B cell (primary cell): Measurements from ENCODE around the gene ATRIP. TPM values are rescaled to one million over a fixed set of nuclear protein-coding genes. Genes with fewer than 3 reads are reported as not detected.

Source experiments
- ATAC-seq: fragments of 200-7000 bp; cut with Tn5 transposase; one replicate; pipeline ENCODE4 v1.10.0; 2021; ENCODE audit warnings: low read depth, mild to moderate bottlenecking, moderate number of reproducible peaks, moderate library complexity
- CTCF ChIA-PET: fragments of 350-600 bp; sonication (Branson Sonifier 250); formaldehyde crosslinking; loops from one replicate; lab custom pipeline; 2021; ENCODE audit warnings: antibody characterized with exemption, inconsistent platforms; lab: Charles Lee
- POLR2A ChIA-PET: fragments of 350-600 bp; sonication (Branson Sonifier 250); formaldehyde crosslinking; loops from one replicate; lab custom pipeline; 2021; ENCODE audit warnings: antibody characterized with exemption; lab: Charles Lee
- DNase-seq: peaks from one replicate; pipeline ENCODE4 v3.0.0; 2013
- H2AFZ ChIP-seq: 2 replicates; pipeline ENCODE4 v1.6.1; 2012; ENCODE audit warnings: mild to moderate bottlenecking, low read depth, low read length; ENCODE audit not compliant: insufficient read depth, poor library complexity, severe bottlenecking
- H3K27ac ChIP-seq, 2 donors: 1 replicate in 1 of 2; 2 replicates in 1 of 2; pipeline ENCODE4 v1.5.1; 2012 to 2013; ENCODE audit warnings: low read length in 2 of 2, mild to moderate bottlenecking in 2 of 2, moderate library complexity in 1 of 2
- H3K27me3 ChIP-seq, 4 experiments: fragments of 200-600 bp in 1 of 4; sonication (generic) in 1 of 4; replicated peaks in 1 of 4; 1 replicate in 2 of 4; 2 replicates in 2 of 4; pipeline versions ENCODE4 v1.6.1 to v1.7.0; 2013 to 2016; ENCODE audit warnings: low read length in 3 of 4, mild to moderate bottlenecking in 2 of 4, mixed read lengths in 1 of 4, moderate library complexity in 1 of 4; ENCODE audit not compliant: insufficient read depth in 4 of 4, control insufficient read depth in 3 of 4; ENCODE audit errors: control extremely low read depth in 1 of 4
- H3K36me3 ChIP-seq, 2 experiments: replicated peaks in 1 of 2; 1 replicate in 1 of 2; 2 replicates in 1 of 2; pipeline versions ENCODE4 v1.6.1 to v1.7.1; 2013; ENCODE audit warnings: low read length in 1 of 2; ENCODE audit not compliant: insufficient read depth in 2 of 2, control insufficient read depth in 1 of 2; ENCODE audit errors: control extremely low read depth in 1 of 2, extremely low read depth in 1 of 2
- H3K4me1 ChIP-seq, 2 donors: fragments of 200-600 bp in 1 of 2; sonication (generic) in 1 of 2; 1 replicate in 1 of 2; 2 replicates in 1 of 2; pipeline versions ENCODE4 v1.5.1 to v1.6.1; 2013 to 2017; ENCODE audit warnings: low read length in 2 of 2; ENCODE audit not compliant: control insufficient read depth in 2 of 2, insufficient read depth in 2 of 2
- H3K4me2 ChIP-seq: replicated peaks from 2 replicates; pipeline ENCODE3; 2012; ENCODE audit warnings: mild to moderate bottlenecking, low read depth, low read length; ENCODE audit not compliant: poor library complexity, severe bottlenecking
- H3K4me3 ChIP-seq, 5 experiments: fragments of 200-600 bp in 1 of 5; sonication (generic) in 1 of 5; 1 replicate in 3 of 5; 2 replicates in 2 of 5; pipeline versions ENCODE4 v1.5.1 to v1.7.0; 2011 to 2016; ENCODE audit warnings: low read length in 4 of 5, mild to moderate bottlenecking in 4 of 5, low read depth in 2 of 5, control low read depth in 1 of 5, moderate library complexity in 1 of 5; ENCODE audit not compliant: insufficient read depth in 1 of 5; ENCODE audit errors: control extremely low read depth in 1 of 5, extremely low read depth in 1 of 5
- H3K79me2 ChIP-seq: fragments of 200-600 bp; sonication (generic); one replicate; pipeline ENCODE4 v1.6.0; 2016; ENCODE audit warnings: low read length; ENCODE audit not compliant: control insufficient read depth, insufficient read depth
- H3K9ac ChIP-seq: fragments of 200-600 bp; sonication (generic); 2 replicates; pipeline ENCODE4 v1.6.1; 2017; ENCODE audit warnings: mild to moderate bottlenecking, low read length, moderate library complexity
- H3K9me3 ChIP-seq, 3 donors: one replicate each; pipeline versions ENCODE4 v1.6.1 to v1.7.1; 2013; ENCODE audit warnings: low read length in 2 of 3; ENCODE audit not compliant: control insufficient read depth in 2 of 3, insufficient read depth in 1 of 3; ENCODE audit errors: control extremely low read depth in 1 of 3
- H4K20me1 ChIP-seq: 2 replicates; pipeline ENCODE4 v1.6.0; 2012; ENCODE audit warnings: mild to moderate bottlenecking, low read length; ENCODE audit not compliant: insufficient read depth, control insufficient read depth, poor library complexity, severe bottlenecking
- H3K27ac Mint-ChIP-seq: one replicate; pipeline ENCODE4 v1.8.0; 2021; ENCODE audit warnings: mixed read lengths
- H3K27me3 Mint-ChIP-seq: one replicate; pipeline ENCODE4 v1.8.0; 2021; ENCODE audit warnings: mixed read lengths
- H3K4me1 Mint-ChIP-seq: one replicate; pipeline ENCODE4 v1.8.0; 2021; ENCODE audit warnings: mixed read lengths
- H3K4me3 Mint-ChIP-seq: one replicate; pipeline ENCODE4 v1.8.0; 2021; ENCODE audit warnings: mixed read lengths
- H3K9me3 Mint-ChIP-seq: one replicate; pipeline ENCODE4 v1.8.0; 2022; ENCODE audit warnings: mixed read lengths; ENCODE audit not compliant: insufficient read depth
- EZH2 ChIP-seq: IDR thresholded peaks from 2 replicates; pipeline ENCODE4 v1.6.1; 2012; ENCODE audit warnings: borderline replicate concordance, low read depth, mild to moderate bottlenecking, moderate library complexity, low read length; ENCODE audit not compliant: insufficient read depth, poor library complexity, severe bottlenecking
- WGBS: methylation state at CpG from one replicate; pipeline ENCODE4 v1.1.5; 2013; ENCODE audit warnings: missing lambda C conversion rate; ENCODE audit not compliant: insufficient coverage; 5-methylcytosine and 5-hydroxymethylcytosine counted together
- intact Hi-C: fragments of 100-400 bp; cut with micrococcal nuclease; formaldehyde crosslinking; loops from one replicate; pipeline ENCODE4 v1.10.0; 2022
- polyA plus RNA-seq: library from polyadenylated mRNA; depleted of rRNA; stranded (reverse); fragments of >200 nt; gene quantifications from 2 replicates; pipeline ENCODE4 v1.2.3, GENCODE V29; 2012
- total RNA-seq, 2 donors: library from RNA; stranded (reverse); fragments of 120-200 nt in 1 of 2; gene quantifications; 1 replicate in 1 of 2; 2 replicates in 1 of 2; pipeline versions ENCODE4 v1.2.3 to v1.2.4, GENCODE V29; 2013 to 2022
- TF ChIP-seq, protein P1 (sequence below): fragments of 200-600 bp; IDR thresholded peaks from one replicate; pipeline ENCODE4 v1.8.0; 2022; ENCODE audit warnings: antibody characterized with exemption, mild to moderate bottlenecking

Gene ATRIP
- total and polyA plus RNA-seq, 2 donors (not counting 1 experiment from before 2014, with no cell fraction given) = 10.5 to 11.6 TPM

DNA sequence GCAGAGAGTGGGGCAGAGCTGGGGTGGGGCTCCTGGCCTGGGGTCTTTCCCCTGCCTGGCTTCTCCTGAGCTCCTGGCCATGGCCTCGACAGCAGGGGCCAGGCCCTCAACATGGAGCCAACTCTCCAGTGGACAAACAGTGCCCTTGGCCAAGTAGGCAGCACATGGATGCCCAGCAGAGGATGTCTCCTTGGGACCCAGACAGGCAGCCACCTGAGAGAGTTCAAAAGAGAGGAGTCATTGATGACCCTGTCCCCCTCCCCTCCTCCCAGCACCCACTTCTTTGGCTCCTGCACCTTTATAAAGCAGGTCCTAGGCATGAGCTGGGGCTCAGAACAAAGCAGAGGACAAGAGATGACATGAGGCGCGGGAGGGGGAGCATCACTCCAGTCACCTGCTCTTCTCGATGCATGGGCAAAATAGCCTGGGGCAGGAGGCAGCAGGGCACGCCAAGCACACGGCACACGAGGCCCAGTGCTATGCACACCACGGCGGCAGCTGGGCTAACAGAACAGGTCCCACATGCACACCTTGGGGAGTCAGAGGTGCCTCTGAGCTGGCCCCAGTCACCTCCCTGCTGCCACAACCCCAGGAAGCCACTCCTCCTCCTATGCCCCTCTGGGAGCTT lies 30.0 kb downstream of the ATRIP start:
- Histone ChIP-seq H3K4me3 (peak overlapping the region in 1 of 5 experiments; percentile 7), H2AFZ (peak overlapping the region; percentile 42), H3K36me3 (peaks cover 0 to 2% of the 10 kb centered on the region in 2 experiments), H3K4me2 (peak overlapping the region; percentile 63), H3K27ac (peak overlapping the region; percentile 42 to 85), H4K20me1 (no peaks in the 10 kb centered on the region), H3K9ac (peak overlapping the region; percentile 15), H3K9me3 (no peaks in the 10 kb centered on the region), H3K27me3 (no peaks in the 10 kb centered on the region), H3K4me1 (peaks cover 49 to 62% of the 10 kb centered on the region in 2 donors), H3K79me2 (peaks cover 64% of the 10 kb centered on the region)
- 43% methylated on average over 9 of the region's 9 CpGs for WGBS
- DNase-seq (peak; percentile 29), ATAC-seq (no peak)
- ChIA-PET POLR2A (interaction anchor here (0.5 to 1.4 kb wide), 5 partner anchors 10 to 423 kb away, joined by 3 to 6 read pairs (median 3); partner anchors contain the start of gene ATRIP), CTCF (interaction anchor here (0.5 to 17.7 kb wide), 6 partner anchors 8 to 342 kb away, joined by 3 to 240 read pairs (median 8); partner anchors contain the start of gene SHISA5)
- H3K4me1 Mint-ChIP-seq = peaks cover 56% of the 10 kb centered on the region
- TF ChIP-seq EZH2 = no peak
- TF ChIP-seq, protein P1, sequence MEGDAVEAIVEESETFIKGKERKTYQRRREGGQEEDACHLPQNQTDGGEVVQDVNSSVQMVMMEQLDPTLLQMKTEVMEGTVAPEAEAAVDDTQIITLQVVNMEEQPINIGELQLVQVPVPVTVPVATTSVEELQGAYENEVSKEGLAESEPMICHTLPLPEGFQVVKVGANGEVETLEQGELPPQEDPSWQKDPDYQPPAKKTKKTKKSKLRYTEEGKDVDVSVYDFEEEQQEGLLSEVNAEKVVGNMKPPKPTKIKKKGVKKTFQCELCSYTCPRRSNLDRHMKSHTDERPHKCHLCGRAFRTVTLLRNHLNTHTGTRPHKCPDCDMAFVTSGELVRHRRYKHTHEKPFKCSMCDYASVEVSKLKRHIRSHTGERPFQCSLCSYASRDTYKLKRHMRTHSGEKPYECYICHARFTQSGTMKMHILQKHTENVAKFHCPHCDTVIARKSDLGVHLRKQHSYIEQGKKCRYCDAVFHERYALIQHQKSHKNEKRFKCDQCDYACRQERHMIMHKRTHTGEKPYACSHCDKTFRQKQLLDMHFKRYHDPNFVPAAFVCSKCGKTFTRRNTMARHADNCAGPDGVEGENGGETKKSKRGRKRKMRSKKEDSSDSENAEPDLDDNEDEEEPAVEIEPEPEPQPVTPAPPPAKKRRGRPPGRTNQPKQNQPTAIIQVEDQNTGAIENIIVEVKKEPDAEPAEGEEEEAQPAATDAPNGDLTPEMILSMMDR = no peak
- H3K27me3 Mint-ChIP-seq = no peaks in the 10 kb centered on the region
- peak overlapping the region; percentile 99 for H3K27ac Mint-ChIP-seq
- intact Hi-C loops = no loop called here
- H3K4me3 Mint-ChIP-seq = peak overlapping the region; percentile 23
- H3K9me3 Mint-ChIP-seq = no peaks in the 10 kb centered on the region
